ENCODE measurements around the gene POR. TPM values are rescaled to one million over a fixed set of nuclear protein-coding genes. Genes with fewer than 3 reads are reported as not detected.

Gene POR
- total and polyA plus RNA-seq, 2 of the 13 experiments (the other 11 are each of a cell fraction or from before 2014, with no cell fraction given): 145 to 266 TPM

GRCh38 chr7:75920431-75921161 is 5.6 kb downstream of the POR start (continued):
- TF ChIP-seq, protein P1, sequence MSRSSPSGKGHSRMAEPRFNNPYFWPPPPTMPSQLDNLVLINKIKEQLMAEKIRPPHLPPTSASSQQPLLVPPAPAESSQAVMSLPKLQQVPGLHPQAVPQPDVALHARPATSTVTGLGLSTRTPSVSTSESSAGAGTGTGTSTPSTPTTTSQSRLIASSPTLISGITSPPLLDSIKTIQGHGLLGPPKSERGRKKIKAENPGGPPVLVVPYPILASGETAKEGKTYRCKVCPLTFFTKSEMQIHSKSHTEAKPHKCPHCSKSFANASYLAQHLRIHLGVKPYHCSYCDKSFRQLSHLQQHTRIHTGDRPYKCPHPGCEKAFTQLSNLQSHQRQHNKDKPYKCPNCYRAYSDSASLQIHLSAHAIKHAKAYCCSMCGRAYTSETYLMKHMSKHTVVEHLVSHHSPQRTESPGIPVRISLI (CRISPR knock-in tag; IDR thresholded peaks at IDR 0.05; ENCODE audit: borderline replicate concordance): peak; percentile 78
- TF ChIP-seq MIXL1 (CRISPR knock-in tag; IDR thresholded peaks at IDR 0.05) (peak; percentile 87), SRY (CRISPR knock-in tag; IDR thresholded peaks at IDR 0.05) (no peak), ZNF746 (CRISPR knock-in tag; IDR thresholded peaks at IDR 0.05) (peak; percentile 82), KLF13 (CRISPR knock-in tag; IDR thresholded peaks at IDR 0.05) (no peak), SETDB1 (CRISPR knock-in tag; IDR thresholded peaks at IDR 0.05; ENCODE audit: borderline replicate concordance) (no peak), HNF1B (CRISPR knock-in tag; IDR thresholded peaks at IDR 0.05) (peak; percentile 88), HNRNPK (IDR thresholded peaks at IDR 0.05; ENCODE audit: low read depth, low read length, poor library complexity, severe bottlenecking) (no peak), REXO4 (CRISPR knock-in tag; IDR thresholded peaks at IDR 0.05; ENCODE audit: borderline replicate concordance) (no peak), ZNF800 (CRISPR knock-in tag; IDR thresholded peaks at IDR 0.05) (0 out of 2 replicates have a peak, but pooled peaks have one; percentile 18), RCOR2 (CRISPR knock-in tag; IDR thresholded peaks at IDR 0.05) (peak; percentile 95), LCORL (IDR thresholded peaks at IDR 0.05) (peak; percentile 38; the same call in 1 of the 2 replicates), LCORL (CRISPR knock-in tag; IDR thresholded peaks at IDR 0.05) (peak; percentile 85), MTA1 (CRISPR knock-in tag; IDR thresholded peaks at IDR 0.05; ENCODE audit: borderline replicate concordance) (peak; percentile 71; the same call in 1 of the 2 replicates), TCF7 (IDR thresholded peaks at IDR 0.05; ENCODE audit: low read depth) (peak; percentile 97), KDM1A (CRISPR knock-in tag; IDR thresholded peaks at IDR 0.05) (peak; percentile 92), HIVEP1 (CRISPR knock-in tag; IDR thresholded peaks at IDR 0.05) (peak; percentile 93), ZNF451 (CRISPR knock-in tag; IDR thresholded peaks at IDR 0.05) (0 out of 2 replicates have a peak, but pooled peaks have one; percentile 67), ZNF616 (CRISPR knock-in tag; IDR thresholded peaks at IDR 0.05; ENCODE audit: low read depth) (no peak), IRX3 (CRISPR knock-in tag; IDR thresholded peaks at IDR 0.05; ENCODE audit: borderline replicate concordance, low read depth) (no peak), ZZZ3 (CRISPR knock-in tag; IDR thresholded peaks at IDR 0.05; ENCODE audit: borderline replicate concordance) (no peak)
- TF ChIP-seq, protein P2, sequence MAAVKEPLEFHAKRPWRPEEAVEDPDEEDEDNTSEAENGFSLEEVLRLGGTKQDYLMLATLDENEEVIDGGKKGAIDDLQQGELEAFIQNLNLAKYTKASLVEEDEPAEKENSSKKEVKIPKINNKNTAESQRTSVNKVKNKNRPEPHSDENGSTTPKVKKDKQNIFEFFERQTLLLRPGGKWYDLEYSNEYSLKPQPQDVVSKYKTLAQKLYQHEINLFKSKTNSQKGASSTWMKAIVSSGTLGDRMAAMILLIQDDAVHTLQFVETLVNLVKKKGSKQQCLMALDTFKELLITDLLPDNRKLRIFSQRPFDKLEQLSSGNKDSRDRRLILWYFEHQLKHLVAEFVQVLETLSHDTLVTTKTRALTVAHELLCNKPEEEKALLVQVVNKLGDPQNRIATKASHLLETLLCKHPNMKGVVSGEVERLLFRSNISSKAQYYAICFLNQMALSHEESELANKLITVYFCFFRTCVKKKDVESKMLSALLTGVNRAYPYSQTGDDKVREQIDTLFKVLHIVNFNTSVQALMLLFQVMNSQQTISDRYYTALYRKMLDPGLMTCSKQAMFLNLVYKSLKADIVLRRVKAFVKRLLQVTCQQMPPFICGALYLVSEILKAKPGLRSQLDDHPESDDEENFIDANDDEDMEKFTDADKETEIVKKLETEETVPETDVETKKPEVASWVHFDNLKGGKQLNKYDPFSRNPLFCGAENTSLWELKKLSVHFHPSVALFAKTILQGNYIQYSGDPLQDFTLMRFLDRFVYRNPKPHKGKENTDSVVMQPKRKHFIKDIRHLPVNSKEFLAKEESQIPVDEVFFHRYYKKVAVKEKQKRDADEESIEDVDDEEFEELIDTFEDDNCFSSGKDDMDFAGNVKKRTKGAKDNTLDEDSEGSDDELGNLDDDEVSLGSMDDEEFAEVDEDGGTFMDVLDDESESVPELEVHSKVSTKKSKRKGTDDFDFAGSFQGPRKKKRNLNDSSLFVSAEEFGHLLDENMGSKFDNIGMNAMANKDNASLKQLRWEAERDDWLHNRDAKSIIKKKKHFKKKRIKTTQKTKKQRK (IDR thresholded peaks at IDR 0.05; ENCODE audit: low read length): no peak
